Activated CD4-positive, alpha-beta T cell treated with anti-CD3 and anti-CD28 coated beads, Interleukin-2, amount 50 U/mL, for 48 hours (primary cell): ENCODE results near the gene SHISA7.

Experiments used
- DNase-seq, 2 experiments: peaks; one replicate each; pipeline ENCODE4 v3.0.0-alpha.2; 2020

Gene SHISA7

DNA sequence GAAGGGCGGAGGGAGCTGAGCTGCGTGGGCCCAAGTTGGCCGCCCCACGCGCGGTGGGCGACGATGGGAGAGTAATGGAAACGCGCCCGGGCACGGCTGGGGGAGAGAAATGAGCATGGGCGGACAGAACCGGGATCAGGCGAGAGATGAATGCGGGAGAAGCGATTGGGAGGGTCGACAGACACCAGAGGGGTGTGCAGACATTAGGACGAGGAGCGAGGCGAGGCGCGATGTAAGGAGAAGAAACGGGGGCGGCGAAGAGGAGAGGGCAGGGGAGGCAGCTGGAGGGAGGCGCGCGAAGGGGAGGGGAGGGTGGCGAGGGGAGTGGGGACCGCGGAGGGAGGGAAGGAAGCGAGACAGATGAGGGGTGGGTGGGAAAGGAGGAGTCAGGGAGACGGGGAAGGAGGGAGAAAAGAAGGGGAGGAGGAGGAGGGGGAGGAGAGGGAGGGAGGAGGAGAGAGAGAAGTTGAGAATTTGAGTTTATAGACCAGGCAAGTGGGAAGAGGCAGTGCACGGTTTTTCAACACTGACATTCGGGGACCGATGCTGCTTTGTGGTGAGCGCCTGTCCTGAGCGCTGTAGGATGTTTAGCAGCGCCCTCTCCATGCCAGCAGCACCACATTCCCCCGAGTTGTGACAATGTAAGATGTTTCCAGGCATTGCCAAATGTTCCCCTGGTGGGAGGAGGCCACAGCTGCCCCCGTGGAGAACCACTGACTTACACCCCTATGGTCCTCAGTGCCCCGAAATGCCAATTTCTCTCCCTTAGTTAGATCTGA is at the start of gene SHISA7:
Gene SHISA7 (minus strand): TSS at position 256 of the 779 bp plus-strand sequence. CDS start 437 bp downstream, outside the sequence.
- DNase-seq, result no peak

DNA sequence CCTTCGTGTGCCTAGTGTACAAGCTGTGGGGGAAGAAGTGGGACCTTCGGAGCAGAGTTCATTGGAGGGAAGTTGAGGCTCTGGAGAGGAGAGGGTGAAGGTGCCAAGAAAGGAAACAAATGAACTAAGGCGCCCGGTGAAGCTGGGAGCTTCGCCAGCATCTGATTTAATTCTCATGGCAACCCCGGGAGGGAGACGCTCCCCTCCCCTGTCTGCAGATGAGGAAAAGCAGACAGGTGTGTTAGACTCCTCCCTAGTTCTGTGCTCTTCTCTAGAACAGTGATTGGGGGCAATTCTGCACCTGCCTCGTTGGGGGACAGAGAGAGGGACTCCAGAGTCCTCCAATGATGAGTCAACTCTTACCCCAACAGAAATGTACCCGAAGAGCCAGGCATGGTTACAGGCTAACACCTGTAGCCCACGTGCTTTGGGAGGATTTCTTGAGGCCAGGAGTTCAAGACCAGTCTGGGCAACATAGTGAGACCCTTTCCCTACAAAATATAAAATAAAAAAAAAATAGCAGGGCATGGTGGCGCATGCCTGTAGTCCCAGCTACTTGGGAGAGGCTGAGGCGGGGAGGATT is 49.4 kb upstream of the SHISA7 start:
- DNase-seq, result no peak

DNA sequence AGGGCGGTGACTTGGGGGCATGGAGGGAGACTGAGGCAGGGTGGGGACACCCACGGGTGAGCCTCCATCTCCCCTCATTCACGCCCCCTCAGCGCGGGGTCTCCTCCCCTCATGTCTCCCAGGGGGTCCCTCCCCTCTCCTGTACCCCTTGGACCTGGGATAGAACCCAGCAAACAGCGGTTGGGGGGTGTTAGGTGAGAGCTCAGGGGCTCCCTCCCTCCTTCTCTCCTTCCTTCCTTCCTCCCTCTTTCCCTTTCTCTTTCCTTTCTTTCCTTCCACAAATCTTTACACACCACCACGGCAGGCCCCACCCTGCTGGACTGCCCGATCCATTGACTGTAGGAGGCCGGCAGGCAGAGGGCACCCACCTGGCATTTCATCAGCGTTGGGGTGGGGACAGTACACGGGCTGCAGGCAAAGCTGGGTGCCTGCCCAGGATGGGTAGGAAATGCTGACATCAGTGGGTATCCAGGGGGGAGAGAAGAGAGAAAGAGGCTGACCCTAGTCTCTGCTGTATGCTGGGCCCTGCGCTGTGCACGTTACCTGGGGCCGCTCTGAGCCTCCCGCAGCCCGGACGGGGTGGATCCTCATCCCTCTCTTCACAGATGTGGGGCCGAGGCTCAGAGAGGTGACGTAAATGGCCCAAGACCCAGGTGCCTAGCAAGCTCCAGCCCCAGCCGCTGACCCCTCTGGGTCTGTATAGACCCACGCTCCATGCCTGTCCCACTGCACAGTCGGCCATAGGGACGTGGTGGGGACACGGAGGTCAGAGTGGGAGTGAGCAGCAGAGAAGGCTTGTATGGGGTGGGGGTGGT is 48.7 kb upstream of the SHISA7 start:
- no peak for DNase-seq

DNA sequence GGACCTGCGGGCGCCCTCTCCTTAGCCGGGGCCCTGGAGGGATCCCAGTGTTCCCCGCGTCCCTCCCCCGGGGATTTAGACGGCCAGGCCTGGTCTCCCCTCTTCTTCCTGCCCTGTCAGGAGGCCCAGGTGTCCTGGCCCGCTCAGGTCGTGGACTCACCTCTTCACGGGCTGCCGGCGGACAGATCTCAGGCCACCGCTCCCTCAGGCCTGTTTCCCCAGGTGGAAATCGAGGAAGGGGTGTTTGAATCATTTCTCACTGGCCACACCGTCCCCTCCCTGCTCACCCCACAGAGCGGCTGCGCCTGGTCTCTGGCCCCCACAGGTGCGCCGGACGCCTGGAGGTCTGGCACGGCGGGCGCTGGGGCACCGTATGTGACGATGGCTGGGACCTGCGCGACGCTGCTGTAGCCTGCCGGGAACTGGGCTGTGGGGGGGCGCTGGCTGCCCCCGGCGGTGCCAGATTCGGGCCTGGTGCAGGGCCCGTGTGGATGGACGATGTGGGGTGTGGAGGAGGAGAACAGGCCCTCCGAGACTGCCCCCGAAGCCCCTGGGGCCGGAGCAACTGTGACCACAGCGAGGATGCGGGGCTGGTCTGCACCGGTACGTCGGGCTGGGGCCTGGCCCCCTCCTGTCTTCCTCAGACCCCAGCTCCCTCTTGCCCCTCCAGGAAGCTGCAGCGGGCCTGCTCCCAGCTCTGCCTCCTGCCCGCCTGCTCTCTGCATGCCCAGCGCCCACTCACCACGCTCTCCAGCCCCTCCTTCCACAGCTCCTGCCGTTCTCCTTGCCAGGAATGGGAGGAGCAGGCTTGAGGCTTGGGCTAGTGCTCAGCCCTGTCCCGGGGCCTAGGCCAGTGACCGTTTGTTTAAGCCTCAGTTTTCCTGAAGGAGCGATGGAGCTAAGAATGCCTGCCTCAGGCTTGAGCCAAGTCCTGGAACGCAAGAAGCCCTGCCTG is 47.7 kb upstream of the SHISA7 start:
- no peak for DNase-seq

DNA sequence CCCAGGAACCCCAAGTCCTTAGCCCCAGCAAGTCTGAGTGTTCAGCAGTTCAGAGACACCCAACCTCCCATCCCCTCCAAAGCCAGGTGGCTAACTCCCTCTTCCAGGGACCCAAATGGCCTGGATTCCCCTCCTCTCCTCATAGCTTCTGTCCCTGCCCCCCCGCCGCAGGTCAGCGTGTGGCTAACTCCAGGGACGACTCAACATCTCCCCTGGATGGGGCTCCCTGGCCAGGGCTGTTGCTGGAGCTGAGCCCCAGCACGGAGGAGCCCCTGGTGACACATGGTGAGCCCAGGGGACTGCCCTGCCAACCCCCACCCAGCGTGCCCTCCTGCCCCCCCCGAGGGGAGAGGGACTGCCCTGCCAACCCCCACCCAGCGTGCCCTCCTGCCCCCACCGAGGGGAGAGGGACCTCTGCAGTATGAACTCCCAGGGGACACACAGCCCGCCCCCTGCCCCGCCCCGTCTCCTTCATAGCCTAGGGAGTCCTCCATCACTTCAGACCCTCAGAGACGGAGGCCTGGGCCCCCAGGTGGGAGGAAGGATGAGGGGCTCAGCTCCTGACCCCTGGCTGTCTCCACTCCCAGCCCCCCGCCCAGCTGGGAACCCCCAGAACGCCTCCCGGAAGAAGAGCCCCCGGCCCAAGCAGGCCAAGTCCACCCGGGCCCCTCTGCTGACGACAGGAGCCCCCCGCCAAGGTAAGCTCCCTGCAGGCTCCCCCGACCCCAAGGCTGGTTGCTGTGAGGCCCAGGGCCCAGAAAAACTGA is 46.8 kb upstream of the SHISA7 start:
- DNase-seq, result no peak

DNA sequence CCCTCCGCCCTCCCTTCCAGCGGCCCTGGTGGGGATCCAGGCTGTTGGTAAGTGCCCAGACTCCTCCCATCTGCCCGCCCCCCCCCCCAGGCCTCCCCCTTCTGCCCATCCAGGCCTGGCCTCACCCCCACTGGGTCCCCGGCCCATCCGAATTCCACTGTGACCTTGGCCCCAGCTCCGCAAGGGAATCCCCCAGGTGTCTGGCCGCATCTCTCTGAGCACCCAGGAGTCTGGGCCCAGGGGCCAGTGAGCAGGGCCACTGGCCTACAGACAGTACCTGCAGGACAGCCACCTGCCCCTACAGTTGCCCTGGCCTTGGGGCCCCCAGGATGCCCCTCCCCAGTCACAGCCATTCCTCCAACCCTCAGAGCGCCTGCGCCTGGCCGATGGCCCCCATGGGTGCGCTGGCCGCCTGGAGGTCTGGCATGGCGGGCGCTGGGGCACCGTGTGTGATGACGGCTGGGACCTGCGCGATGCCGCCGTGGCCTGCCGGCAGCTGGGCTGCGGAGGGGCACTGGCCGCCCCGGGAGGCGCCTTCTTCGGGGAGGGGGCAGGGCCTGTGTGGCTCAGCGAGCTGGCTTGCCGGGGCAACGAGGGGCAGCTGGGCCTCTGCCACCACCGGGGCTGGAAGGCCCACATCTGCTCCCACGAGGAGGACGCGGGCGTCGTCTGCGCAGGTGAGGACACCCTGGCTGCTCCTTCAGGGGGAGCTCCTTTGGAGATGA is 46.0 kb upstream of the SHISA7 start:
- no peak for DNase-seq

DNA sequence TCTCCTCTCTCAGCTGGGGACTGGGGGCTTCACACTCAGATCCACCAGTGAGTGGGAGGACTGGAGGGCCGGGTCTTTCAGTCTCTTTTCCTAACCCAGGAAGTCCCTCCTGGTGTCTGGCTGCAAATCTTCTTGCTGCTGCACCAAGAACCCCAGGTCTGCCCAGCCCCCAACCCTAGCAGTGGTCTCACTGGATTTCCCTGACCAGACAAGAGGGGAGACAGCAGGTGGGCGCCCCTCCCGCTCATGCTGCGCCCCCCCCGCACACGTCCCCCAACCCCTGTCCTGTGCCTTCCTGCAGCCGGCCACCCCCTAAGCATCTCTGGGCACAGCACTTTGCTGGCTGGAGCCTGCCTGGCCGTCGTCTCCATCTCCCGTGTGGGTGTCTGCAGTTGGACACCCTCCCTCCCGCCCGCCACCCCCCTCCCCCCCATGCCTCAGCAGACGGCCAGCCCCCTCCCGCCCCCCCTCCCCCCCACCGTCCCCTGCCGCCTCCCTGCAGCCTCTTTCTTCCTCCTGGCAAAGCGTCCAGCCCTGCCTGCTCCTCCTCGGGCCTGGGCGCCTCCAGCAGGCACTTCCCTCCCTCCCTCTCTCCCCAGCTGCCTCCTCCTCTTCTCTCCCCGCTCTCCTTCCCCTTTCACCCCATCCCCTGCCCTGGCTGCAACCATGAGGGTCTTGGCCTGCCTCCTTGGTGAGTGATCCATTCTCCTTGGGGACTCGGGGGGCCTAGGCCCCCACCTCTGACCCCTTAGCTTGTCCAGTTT is 45.0 kb upstream of the SHISA7 start, which contains the start of gene SSC5D:
Gene SSC5D (plus strand): TSS at position 513 of the 764 bp plus-strand sequence. CDS start 154 bp downstream, at position 667.
- no peak for DNase-seq

DNA sequence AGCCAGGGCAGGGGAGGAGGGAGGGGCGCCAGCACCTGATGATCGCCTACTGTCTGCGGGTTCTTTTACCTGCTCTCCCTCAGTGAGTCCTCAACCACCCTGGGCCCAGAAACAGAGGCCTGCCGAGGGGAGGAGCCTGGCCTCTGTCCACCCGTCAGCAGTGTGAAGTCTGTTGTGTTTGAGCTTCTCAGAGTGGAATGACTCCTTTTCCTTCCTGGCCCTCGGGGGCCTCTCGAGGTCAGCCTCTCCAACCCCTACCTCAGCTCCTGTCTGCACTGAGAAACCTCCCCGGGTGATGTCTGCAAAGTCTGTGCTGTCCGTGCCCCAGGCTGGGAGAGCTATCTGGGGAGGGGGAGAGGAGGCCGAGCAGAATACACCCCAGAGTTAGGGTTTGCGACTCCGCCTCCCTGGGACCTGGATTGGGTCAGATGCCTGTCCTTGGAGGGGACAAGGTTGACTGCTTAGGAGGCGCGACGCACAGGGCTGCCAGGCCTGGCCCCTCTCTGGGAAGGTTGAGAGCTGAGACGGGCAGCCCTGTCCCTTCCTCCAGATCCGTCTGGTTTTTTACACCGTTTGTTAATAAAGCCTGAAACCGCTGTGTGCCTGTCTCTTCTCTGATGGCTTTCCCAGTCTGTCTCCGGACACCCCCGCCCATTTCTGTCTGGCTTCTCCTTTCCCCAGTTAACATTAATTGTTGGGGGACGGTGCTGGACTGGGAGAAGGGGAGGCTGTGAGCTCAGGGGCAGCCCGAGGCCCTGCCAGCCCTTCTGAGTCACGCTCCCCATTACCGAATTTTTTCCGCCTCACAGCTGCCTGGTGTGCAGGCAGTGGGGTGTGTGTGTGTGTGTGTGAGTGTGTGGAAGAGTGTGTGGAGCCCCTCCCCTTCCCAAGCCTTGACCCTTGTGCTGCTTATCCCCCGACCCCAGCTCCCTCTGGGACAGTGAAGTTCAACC is 44.1 kb upstream of the SHISA7 start:
- peak; percentile 68 to 76 for DNase-seq

DNA sequence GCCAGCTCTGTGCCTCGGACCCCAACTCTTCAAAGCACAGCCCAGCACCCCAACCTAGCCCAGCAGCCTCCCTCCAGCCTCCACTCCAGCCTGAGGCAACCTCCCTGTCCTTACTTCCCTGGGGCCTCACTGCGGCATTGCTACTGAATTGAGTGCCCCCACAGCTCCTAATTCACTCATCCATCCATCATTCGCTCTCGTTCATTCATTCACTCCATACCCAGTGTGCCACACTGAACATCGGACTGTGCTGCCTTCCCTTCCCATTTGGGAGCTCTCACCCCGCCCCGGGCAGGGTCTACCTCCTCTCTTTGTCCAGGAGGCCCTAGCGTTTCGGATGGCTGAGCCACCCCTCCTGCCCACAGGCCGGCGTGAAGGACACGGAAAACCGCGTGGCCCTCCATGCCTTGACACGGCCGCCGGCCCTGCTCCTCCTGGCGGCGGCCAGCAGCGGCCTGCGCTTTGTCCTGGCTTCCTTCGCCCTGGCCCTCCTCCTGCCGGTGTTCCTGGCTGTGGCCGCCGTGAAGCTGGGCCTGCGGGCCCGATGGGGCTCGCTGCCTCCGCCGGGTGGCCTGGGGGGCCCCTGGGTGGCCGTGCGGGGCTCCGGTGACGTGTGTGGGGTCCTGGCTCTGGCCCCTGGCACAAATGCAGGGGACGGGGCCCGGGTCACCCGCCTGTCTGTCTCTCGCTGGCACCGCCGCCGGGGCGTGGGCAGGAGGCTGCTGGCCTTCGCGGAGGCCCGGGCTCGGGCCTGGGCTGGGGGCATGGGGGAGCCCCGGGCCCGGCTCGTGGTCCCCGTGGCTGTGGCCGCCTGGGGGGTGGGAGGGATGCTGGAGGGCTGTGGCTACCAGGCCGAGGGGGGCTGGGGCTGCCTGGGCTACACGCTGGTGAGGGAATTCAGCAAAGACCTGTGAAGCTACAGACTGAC is 43.2 kb upstream of the SHISA7 start:
- no peak for DNase-seq

DNA sequence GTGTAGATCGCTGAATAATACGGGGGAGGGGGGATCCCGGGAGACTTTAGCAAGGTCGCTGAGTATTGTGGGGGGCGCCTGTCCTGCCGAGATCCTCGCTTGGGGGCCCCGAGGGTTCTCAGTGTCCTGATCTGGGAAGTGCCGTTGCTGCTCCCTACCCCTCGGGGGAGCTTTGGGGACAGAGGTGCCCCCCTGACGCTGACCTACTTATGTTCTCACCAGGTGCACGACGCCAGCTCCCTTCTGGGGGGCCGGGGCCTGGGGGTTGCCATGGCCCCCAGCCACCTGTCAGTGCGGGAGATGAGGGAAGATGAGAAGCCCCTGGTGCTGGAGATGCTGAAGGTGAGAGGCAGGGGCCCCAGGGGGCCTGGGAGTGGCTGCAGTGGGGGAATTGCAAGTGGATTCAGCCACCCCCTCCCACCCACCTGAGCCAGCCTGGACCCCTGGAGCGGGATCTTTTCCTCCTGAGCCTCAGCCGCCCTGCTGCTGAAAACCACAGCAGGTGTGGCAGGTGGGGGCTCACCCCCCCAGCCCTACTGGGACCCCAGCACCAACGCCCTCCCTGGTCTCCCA is 42.4 kb upstream of the SHISA7 start:
- no peak for DNase-seq

DNA sequence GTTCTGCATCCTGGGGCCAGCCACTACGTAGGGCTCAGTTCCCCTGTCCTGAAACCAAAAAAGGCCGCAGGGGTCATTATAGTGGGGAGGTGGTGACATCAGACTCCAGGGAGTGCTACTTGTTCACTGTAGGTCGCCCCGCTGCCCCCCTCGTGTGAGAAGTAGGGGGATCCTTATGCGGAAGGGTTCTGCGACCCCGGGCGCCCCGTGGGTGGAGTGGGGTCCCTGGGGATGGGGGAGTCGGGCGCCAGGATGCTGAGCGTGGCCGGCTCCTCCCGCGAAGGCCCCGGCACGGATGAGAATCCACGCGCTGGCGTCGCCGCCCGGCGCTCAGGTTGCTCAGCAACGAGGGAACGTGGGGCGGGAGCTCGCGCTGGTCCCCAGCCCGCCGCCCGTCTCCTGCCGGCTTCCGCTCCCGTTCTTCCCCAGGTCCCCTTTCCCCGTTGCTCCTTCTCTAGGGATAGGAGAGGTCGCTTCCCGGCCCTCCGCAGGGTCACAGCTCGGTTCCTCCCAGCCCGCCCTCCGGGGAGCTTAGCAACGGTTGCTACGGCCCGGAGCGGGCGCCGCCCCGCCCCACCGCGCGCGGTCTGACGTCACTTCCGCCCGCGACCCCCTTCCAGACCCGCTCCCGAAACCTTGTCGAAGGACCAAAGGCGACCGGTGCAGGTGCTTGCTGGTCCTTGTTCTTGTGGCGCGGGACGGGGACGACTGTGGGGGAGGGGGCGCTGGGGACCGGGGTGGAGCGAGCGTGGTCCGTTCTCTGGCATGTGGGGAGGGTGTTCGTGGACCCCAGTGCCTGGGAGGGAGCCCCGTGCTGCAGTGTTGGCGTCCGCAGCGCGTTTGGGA is 41.7 kb upstream of the SHISA7 start, which contains the start of gene NAT14:
Gene NAT14 (plus strand): TSS at position 596 of the 846 bp plus-strand sequence. CDS start 521 bp downstream, outside the sequence.
- peak; percentile 67 to 73 for DNase-seq

DNA sequence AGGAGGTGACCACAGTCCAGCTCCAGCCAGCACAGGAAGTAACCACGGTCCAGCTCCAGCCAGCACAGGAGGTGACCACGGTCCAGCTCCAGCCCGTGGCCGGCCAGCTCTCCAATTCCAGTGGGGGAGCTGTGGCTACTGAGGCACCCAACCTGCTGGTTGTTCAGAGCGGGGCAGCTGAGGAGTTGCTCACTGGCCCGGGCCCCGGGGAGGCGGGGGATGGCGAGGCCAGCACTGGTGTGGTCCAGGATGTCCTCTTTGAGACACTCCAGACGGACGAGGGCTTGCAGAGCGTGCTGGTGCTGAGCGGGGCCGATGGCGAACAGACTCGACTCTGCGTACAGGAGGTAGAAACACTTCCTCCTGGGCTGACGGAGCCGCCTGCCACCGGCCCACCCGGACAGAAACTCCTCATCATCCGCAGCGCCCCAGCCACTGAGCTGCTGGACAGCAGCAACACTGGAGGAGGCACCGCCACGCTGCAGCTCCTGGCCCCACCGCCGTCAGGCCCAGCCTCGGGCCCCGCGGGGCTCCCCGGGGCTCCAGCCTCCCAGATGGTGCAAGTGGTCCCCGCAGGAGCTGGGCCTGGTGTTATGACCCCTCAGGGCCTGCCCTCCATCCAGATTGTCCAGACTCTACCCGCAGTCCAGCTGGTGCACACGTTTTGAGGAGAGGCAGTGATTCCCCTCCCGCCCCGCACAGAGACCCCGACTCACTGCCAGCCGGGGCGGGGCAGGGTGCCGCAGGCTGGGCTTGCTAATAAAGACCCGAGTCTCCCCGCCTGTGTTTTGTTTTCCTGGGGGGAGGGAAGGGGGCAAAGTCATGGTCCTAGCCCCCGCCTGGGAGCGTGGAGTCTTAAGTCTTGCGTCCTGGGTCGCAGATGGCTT is 40.8 kb upstream of the SHISA7 start:
- no peak for DNase-seq

DNA sequence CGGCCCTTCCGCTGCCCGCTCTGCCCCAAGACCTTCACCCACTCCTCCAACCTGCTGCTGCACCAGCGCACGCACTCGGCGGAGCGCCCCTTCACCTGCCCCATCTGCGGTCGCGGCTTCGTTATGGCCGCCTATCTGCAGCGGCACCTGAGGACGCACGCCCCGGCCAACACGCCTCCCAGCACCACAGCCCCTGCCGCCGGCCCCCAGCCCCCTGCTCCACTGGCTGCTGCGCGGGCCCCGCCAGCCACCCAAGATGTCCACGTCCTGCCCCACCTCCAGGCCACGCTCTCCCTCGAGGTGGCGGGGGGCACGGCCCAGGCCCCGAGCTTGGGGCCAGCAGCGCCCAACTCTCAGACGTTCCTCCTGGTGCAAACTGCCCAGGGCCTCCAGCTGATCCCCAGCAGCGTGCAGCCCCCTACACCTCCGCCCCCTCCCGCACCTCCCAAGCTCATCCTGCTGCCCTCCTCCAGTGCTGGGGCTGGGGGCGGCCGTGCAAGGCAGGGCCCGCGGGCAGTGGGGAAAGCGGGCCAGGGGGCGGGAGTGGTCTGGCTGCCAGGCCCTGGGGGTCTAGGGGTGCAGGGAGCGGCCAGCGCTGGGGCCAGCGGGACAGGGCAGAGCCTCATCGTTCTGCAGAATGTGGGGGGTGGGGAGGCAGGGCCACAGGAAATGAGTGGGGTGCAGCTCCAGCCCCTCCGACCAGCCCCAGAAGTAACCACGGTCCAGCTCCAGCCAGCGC is 40.0 kb upstream of the SHISA7 start:
- no peak for DNase-seq
